NOMO-1 (cell line): Measurements from ENCODE around the gene KCNT1.
"Not testable (repeated sequence)": the region's sequence is repeated elsewhere in the genome, so short reads cannot be mapped to it uniquely, and the experiment has no call there.

Experiments
- DNase-seq, 2 experiments: peaks; one replicate each; lab custom pipeline; 2025; ENCODE audit not compliant: unreplicated experiment in 2 of 2; lab: John Stamatoyannopoulos, UW

KCNT1 gene

DNA sequence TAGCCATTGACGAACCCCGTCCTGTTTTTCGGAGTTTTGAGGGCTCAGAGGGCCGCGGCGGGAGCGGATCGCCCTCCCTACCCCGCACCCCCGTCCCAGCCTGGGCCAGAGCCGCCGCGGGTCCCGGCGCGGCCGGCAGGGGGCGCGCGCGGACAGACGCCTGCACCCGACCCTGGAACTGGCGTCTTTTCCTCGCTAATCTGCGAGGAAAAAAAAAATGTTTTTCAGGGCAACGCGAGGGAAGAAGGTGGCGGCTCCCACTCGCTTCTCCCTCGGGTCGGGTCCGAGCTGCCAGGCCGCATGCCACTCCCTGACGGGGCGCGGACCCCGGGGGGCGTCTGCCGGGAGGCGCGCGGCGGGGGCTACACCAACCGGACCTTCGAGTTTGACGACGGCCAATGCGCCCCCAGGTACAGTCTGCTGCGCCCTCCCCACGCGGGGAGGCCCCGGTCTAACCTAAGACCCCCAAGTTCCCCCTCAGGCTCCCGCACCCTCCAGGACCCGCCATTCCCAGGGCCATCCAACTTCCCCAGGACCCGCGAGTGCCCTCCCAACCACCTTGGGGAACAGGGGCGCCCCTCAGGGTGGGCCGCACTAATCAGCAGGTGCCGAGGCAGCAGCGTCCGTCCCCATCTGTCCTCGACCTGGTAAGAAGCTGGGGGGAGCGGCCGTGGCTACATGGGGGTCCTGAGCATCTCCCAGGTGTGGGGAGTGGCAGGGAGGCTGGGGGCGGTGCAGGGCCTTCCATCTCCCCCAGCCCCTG lies at the start of gene KCNT1:
KCNT1 (plus strand) TSS at position 227 of the 763 bp plus-strand sequence; CDS start at position 301, 74 bp downstream.
- DNase-seq = peak; percentile 56 to 71

DNA sequence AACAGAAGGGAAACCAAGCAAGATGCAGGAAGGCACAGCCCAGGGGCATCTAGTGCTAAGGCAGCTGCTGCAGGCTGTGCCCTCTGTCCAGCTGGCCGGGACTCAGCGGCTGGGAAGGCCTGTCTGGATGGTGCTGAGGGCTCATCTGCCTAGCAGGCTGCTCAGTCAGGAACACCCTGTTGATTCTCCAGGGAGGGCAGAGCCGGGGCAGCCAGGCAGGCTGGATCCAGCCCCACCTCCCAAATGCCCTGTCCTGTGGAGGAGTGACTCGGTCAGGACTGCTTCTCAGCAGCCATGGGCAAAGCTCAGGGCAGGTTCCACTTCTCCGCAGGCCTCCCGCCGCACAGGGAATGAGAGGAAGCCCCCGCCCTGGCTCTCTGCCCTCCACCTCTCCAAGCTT lies 46.7 kb upstream of the KCNT1 start:
- no peak for DNase-seq

DNA sequence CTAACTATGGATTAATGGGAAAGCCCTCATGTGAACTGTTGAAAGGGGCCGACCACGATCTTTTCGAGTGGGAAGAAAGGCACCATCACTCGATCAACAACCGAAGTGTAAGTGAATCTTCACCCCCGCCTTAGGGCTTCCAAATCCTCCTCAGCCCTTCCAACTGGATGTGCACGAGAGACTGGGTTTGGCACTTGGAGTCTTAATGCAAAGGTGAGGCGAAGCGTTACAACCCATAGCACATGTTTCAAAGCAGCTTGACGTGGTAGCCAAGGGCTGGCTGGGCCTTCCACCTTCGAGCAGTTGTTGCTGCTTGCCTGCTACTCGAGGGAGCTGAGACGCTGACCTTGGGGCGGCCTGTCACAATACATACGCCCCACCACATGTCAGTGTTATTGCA lies 44.6 kb upstream of the KCNT1 start:
- no peak for DNase-seq

DNA sequence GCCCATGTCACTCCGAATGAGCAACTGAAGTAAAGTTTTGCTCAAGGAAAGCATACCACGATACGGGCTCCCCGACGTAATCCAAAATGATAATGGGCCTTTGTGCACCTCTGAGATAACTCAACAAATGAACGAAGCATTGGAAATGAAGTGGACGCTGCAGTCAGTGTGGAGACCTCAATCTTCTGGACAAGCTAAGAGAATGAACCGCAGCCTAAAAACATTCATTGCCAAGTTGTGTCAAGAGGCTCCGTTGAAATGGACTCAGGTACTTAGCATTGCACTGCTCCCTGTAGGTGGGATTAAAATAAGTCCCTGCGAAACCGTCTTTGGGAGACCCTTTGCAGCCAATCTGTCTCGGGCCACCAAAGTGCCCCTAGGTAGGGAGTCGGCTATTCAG lies 42.7 kb upstream of the KCNT1 start:
- no peak for DNase-seq

- no peak for DNase-seq
These were observed 41.6 kb upstream of the KCNT1 start for GRCh38 chr9:135660407-135660806.

GRCh38 chr9:135661816-135662560 lies 40.0 kb upstream of the KCNT1 start:
- no peak for DNase-seq

DNA sequence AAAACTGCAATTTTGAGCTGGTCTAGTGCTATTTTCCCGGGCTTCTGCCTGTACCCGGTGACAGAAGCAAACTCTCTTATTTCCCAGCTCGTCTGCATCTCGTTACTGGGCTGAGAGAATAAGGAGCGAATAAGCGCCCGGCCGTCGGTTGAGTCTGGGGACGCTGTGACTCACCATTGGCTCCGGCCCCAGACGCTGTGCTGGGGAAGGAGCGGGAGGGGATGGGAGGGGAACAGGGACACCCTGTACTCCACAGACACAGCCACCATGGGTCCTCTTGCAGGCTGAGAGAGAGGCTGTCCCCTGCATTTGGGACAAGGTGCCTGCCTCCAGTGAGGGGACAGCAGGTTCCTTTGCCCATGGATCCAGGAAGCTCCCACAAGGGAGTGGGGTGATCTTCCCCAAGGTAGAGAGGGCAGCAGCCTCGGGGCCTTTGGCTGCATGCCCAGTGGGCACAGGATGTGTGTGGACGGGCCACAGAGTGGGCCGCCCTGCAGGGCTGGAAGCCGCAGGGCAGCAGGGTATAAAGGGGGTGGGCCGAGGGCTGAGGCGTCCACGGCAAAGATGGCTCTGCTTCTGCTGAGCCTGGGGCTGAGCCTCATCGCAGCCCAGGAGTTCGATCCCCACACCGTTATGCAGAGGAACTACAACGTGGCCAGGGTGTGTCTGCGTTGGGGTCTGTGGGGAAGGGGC lies 39.1 kb upstream of the KCNT1 start, which contains the start of gene LCN9:
LCN9 (plus strand) TSS at position 552 of the 693 bp plus-strand sequence; CDS start at position 565, 13 bp downstream.
- DNase-seq = no peak

DNA sequence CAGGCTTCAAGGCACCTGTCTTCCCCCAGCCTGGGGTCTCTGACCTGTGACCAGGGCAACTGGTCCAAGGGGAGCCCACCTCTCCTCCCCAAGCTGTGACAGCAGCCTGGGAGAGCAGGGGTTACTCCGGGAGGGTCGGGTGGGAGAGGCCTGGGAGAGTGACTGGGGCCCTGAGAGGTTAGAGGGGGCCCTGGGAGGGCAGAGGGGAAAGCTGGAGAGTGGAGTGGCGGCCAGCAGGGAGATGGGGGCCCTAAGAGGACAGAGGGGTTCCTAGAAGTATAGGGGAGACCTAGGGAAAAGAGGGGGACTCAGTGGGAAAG lies 38.6 kb upstream of the KCNT1 start:
- no peak for DNase-seq

DNA sequence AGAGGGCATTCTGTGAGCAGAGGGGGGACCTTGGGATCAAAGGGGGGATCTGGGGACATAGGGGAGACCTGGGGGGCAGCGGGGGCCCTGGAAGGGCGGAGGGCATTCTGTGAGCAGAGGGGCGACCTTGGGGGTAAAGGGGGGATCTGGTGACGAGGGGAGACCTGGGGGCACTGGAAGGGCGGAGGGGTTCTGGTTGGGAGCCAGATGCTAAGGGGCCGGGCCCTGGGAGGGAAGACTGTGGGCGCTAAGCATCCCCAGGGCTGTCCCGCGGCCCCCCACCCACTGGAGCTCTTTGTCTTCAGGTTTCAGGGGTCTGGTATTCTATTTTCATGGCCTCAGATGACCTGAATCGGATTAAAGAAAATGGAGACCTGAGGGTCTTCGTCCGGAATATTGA lies 38.1 kb upstream of the KCNT1 start:
- DNase-seq = no peak

DNA sequence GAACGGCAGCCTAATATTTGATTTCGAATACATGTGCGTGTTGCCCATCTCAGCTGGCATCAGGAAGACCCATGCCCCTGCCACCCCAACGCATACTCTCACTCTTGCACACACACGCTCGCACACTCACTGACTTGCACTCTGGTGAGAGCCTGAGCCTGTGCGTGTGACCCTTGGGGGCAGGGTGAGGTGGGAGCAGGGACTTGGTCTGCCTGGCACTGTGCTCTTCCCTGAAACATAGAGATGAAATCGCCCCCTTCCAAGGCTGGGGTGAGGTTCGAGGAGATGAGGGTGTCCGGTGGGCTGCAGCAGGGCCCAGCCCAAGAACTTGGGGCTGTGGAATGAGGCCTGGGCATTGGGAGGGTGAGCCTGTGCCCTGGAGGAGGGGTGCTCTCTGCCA lies 37.7 kb upstream of the KCNT1 start:
- no peak for DNase-seq

DNA sequence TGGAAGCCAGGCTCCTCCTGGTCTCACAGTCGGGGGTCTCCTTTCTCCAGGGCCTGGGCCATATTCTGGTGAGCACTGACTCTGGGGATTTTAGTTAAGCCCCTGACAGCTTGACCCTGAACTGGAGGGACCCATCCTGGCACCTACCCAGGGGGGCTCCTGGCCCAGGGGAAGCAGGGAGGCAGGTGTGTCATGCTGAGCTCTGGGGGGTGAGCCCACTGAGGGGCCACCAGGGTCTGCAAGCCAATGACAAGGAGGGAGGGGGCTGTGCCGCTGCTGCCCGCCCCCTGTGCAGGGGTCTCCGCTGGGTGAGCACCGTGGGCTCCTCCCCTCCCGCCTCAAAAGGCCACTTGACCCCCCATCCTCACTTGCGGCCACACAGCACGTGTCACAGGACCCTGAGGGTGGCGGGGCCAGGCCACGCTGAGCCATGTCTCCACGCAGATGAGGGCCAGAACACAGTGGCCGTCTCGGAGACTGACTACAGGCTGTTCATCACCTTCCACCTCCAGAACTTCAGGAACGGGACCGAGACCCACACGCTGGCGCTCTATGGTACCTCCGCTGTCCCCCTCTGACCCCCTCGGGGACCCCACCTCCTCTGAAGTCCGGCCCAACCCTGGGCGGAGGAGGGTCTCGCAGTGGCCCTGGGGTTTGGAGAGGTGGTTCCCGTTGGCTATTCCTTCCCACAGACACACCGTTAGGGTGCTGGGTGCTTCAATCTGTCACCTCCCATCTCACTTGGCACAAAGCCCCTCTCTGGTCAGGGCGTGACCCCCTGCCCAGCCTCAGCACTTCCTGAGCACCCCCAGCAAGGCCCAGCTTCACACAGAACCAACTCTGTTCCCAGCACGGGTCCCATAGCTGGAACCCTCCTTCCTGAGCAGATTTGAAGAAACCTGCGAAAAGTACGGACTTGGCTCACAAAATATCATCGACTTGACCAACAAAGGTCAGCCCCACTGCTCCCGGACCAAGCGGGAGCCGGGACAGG lies 36.9 kb upstream of the KCNT1 start:
- no peak for DNase-seq

GRCh38 chr9:135665795-135666189 lies 36.2 kb upstream of the KCNT1 start:
- DNase-seq = no peak

DNA sequence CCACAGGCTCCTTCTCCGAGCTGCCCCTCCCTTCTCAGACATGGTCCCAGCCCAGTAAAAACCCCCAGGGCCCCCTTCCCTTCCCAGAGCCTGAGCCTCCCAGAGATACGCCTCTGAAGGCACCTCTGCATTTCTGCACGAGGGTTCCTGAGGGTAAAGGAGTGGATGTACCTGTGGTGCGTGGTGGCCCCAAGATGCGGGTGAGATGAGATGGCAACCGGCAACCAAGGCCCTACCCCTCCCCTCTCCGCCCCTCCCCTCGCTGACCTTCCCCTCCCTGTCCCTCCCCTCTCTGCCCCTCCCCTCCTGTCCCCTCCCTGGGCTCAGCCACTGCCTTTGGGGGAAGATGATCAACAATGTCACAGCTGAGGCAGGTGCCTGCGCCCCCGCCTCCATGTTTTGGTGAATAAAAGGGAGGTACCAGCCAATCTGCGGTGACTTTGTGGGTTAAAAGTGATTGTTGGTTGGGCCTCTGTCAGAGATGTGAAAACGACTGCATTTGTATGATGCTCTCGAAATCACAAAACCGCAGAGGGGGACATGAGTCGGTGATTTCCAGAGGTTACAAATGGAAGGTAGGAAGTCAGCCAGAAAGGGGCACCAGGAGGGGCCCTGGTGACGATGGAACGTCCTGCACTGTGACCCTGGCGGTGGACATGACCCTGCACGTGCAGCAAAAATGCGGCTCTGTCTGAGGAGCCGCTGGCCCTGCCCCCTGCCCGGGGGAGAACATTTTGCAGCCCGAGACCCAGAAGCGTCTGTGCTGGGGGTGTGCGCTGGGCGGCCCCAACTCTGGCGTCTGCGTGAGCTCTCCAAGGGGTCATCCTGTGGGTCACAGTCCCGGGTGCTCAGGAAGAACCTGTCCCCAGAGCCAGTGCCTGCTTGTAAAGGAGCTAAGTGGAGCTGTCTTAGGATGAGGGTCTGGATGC lies 35.2 kb upstream of the KCNT1 start:
- no peak for DNase-seq

DNA sequence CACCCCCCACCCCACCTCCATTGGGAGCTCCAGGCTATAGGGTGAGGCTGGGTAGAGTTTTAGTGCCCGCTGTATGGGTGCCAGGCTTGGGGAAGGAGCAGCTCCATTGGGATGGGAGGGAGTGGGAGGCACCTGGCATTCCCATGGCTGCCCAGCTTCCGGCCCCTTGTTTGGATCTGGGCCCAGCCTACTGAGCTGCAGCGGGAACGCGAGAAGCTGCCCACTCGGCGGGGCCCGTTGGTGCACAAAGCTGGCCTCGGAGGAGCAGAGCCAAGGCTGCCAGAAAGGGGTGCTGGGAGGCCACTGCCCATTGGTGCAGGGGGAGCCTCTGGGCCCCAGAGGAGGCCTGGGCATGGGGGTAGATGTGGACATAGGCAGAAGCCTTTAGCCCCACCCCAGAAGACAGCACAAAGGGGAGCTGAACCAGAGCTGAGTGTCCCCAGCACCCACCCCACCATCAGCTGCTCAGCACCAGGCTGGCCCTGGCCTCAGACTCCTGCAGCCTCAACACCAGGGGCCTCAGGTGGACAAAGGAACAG lies 34.5 kb upstream of the KCNT1 start:
- no peak for DNase-seq

GRCh38 chr9:135669018-135669417 lies 33.0 kb upstream of the KCNT1 start:
- not testable (repeated sequence) for DNase-seq

GRCh38 chr9:135669616-135670285 lies 32.2 kb upstream of the KCNT1 start:
- DNase-seq = no peak

DNA sequence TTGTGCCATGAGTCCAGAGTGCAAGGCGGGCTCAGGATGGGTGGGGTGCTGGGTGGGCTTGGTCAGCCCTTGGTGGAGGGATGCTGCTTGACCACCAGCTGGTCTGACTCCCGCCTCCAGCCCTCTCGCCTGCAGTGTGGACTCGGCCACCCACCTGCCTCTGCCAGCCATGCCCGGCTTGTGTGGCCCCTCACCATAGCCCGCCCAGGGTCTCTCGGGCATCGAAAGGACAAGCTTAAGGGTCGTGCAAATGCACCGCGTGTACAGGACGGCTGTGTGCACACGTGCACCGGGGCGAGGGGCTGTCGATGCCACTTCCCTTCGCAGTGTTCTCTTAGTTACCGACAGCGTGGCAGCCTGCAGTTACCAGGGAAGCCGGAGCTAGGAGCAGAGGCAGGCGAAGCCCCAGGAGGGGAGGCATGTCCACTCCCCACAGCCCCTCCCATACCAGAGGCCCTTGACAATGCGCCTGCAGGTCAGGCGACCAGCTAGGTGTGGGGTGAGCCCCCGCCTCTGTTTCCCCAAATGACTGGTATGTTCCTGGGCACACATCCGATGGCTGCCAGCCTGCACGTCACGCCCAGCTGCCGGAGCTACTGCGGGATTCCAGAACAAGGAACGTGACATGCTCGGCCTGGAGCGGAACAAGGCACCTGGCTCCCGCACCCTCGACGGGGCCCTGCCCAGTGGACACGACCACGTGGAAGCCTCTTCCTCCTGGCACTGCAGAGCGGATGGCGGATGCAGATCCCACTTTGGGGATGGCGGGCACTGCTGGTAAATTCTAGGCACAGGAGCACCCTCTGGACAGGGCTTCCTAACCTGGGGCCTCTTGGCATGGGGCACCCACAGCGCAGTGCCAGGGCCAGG lies 31.0 kb upstream of the KCNT1 start:
- no peak for DNase-seq

GRCh38 chr9:135671591-135672041 lies 30.4 kb upstream of the KCNT1 start:
- no peak for DNase-seq
